Panc1 (cell line): Measurements from ENCODE around the gene CNTN5. TPM values are rescaled to one million over a fixed set of nuclear protein-coding genes. Genes with fewer than 3 reads are reported as not detected.

ENCODE experiments used
- ATAC-seq: fragments of 200-7000 bp; cut with Tn5 transposase; 2 replicates; pipeline ENCODE4 v1.9.1; 2020; ENCODE audit warnings: mild to moderate bottlenecking, moderate library complexity
- BruUV-seq: library from RNA; stranded (reverse); fragments of 400-500 nt; replicated peaks from 2 replicates; lab custom pipeline; 2021; lab: Mats Ljungman, UMichigan
- CTCF ChIA-PET: fragments of 300-600 bp; sonication (Branson Sonifier 250); formaldehyde crosslinking; loops from one replicate; lab custom pipeline; 2022; ENCODE audit warnings: antibody characterized with exemption; lab: Charles Lee
- POLR2A ChIA-PET: fragments of 300-600 bp; sonication (Branson Sonifier 250); formaldehyde crosslinking; loops from one replicate; lab custom pipeline; 2022; ENCODE audit warnings: antibody characterized with exemption; lab: Charles Lee
- DNase-seq: peaks from one replicate; pipeline ENCODE4 v3.0.0-alpha.2; 2010; ENCODE audit warnings: low read depth, low spot score
- H3K27ac ChIP-seq: 2 replicates; pipeline ENCODE4 v1.5.1; 2011; ENCODE audit warnings: mild to moderate bottlenecking, low read length, inconsistent platforms
- H3K27me3 ChIP-seq: fragments of 200-500 bp; sonication (Bioruptor generic); 2 replicates; pipeline ENCODE4 v1.6.0; 2014; ENCODE audit warnings: low read length, inconsistent platforms; ENCODE audit not compliant: control insufficient read depth, insufficient read depth
- H3K36me3 ChIP-seq: fragments of 200-500 bp; sonication (Bioruptor generic); 2 replicates; pipeline ENCODE4 v1.5.1; 2014; ENCODE audit warnings: inconsistent platforms, mild to moderate bottlenecking, low read length, moderate library complexity; ENCODE audit not compliant: control insufficient read depth, insufficient read depth
- H3K4me1 ChIP-seq: 2 replicates; pipeline ENCODE4 v1.5.1; 2011; ENCODE audit warnings: inconsistent platforms, mild to moderate bottlenecking, low read length, moderate library complexity; ENCODE audit not compliant: control insufficient read depth, insufficient read depth
- H3K4me3 ChIP-seq, 2 experiments: 2 replicates each; pipeline ENCODE4 v1.5.1; 2011 to 2012; ENCODE audit warnings: low read depth in 2 of 2, low read length in 2 of 2, mild to moderate bottlenecking in 2 of 2, inconsistent platforms in 1 of 2, moderate library complexity in 1 of 2
- H3K9me3 ChIP-seq: fragments of 200-500 bp; sonication (Bioruptor generic); 2 replicates; pipeline ENCODE4 v1.5.1; 2014; ENCODE audit warnings: low read depth, mild to moderate bottlenecking, inconsistent platforms, low read length, moderate library complexity; ENCODE audit not compliant: control insufficient read depth, insufficient read depth
- POLR2AphosphoS5 ChIP-seq: IDR thresholded peaks from 2 replicates; pipeline ENCODE4 v1.6.1; 2012; ENCODE audit warnings: mild to moderate bottlenecking, low read depth, low read length, moderate library complexity
- in situ Hi-C: cut with HindIII; loops from 2 replicates; pipeline ENCODE4 v1.10.0; 2016; ENCODE audit warnings: low sequenced_read_pairs, low pct_unique_long_range_greater_than_20kb
- intact Hi-C: fragments of 100-400 bp; cut with micrococcal nuclease; formaldehyde crosslinking; loops from one replicate; pipeline ENCODE4 v1.10.0; 2022; ENCODE audit not compliant: unreplicated experiment
- total RNA-seq: library from RNA; stranded (reverse); gene quantifications from one replicate; pipeline ENCODE4 v1.2.1, GENCODE V29; 2021; ENCODE audit not compliant: unreplicated experiment
- TF ChIP-seq, protein P1 (sequence below), 2 experiments: IDR thresholded peaks; 2 replicates each; pipeline ENCODE4 v1.6.1; 2011 to 2012; ENCODE audit warnings: low read depth in 2 of 2, control low read depth in 1 of 2, low read length in 1 of 2, mild to moderate bottlenecking in 1 of 2, moderate library complexity in 1 of 2; ENCODE audit not compliant: insufficient read depth in 1 of 2
- TF ChIP-seq, protein P2 (sequence below): fragments of 450-650 bp; IDR thresholded peaks from 2 replicates; pipeline ENCODE4 v1.5.1; 2017; ENCODE audit warnings: mild to moderate bottlenecking

Gene CNTN5
- total RNA-seq, 1 experiment from 2014 or later: not detected

DNA sequence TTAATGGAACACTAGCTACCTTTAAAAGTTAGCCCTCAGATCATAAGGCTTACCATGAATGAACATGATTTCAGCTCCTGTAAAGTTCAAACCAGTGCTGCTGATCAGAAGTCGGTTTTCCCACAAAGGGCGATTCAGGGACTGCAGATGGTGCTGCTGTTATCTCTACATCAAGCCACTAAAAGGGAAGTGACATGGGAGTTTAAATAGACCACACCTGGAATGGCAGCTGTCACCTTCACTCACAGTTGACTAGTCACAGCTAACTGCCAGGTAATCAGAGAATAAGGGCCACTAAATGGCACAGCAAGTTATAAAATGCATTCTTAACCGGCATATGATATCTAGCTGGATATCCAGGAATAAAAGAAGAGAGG is 1085.2 kb downstream of the CNTN5 start:
- ChIA-PET POLR2A (no interaction called here), CTCF (no interaction called here)
- TF ChIP-seq, protein P1, sequence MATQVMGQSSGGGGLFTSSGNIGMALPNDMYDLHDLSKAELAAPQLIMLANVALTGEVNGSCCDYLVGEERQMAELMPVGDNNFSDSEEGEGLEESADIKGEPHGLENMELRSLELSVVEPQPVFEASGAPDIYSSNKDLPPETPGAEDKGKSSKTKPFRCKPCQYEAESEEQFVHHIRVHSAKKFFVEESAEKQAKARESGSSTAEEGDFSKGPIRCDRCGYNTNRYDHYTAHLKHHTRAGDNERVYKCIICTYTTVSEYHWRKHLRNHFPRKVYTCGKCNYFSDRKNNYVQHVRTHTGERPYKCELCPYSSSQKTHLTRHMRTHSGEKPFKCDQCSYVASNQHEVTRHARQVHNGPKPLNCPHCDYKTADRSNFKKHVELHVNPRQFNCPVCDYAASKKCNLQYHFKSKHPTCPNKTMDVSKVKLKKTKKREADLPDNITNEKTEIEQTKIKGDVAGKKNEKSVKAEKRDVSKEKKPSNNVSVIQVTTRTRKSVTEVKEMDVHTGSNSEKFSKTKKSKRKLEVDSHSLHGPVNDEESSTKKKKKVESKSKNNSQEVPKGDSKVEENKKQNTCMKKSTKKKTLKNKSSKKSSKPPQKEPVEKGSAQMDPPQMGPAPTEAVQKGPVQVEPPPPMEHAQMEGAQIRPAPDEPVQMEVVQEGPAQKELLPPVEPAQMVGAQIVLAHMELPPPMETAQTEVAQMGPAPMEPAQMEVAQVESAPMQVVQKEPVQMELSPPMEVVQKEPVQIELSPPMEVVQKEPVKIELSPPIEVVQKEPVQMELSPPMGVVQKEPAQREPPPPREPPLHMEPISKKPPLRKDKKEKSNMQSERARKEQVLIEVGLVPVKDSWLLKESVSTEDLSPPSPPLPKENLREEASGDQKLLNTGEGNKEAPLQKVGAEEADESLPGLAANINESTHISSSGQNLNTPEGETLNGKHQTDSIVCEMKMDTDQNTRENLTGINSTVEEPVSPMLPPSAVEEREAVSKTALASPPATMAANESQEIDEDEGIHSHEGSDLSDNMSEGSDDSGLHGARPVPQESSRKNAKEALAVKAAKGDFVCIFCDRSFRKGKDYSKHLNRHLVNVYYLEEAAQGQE (IDR thresholded peaks at IDR 0.05; ENCODE audit: insufficient read depth in 1 of 2, low read depth in 2 of 2, low read length in 1 of 2): no peak
- TF ChIP-seq POLR2AphosphoS5: no peak
- Histone ChIP-seq H3K36me3 (no peaks in the 10 kb centered on the region), H3K27me3 (no peaks in the 10 kb centered on the region), H3K9me3 (no peaks in the 10 kb centered on the region), H3K4me1 (no peaks in the 10 kb centered on the region), H3K4me3 (no peak overlapping the region), H3K27ac (no peak overlapping the region)
- ATAC-seq (no peak), DNase-seq (no peak)
- in situ Hi-C loops: no loop called here
- intact Hi-C loops: no loop called here
- no TSS peak for BruUV-seq

DNA sequence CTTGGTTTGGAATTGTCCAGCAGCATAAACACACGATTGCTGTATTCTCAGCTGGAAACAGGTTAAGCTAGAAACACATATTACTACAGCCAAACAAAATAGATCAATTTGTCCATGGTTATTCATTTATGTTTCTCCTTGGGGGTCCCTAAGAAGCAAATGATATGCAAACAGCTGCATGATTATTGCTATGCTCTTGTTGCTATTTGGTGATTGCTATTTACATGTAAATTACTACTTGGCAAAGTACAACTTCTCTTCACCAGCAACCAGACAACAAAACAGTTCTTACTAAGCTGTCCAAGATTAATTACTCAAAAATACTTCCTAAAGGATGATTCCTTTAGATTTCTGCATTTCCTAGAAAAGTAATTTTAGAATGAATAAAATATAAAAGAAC is 1098.4 kb downstream of the CNTN5 start:
- BruUV-seq: no TSS peak
- no peak for DNase-seq

More for the DNA sequence above, 1098.4 kb downstream of the CNTN5 start:
- in situ Hi-C loops (no loop called here), intact Hi-C loops (no loop called here)
- Histone ChIP-seq H3K9me3 (no peaks in the 10 kb centered on the region), H3K4me3 (no peak overlapping the region), H3K36me3 (no peaks in the 10 kb centered on the region), H3K4me1 (no peaks in the 10 kb centered on the region), H3K27me3 (no peaks in the 10 kb centered on the region), H3K27ac (no peak overlapping the region)
- no peak for ATAC-seq
- POLR2A ChIA-PET: no interaction called here
- CTCF ChIA-PET: no interaction called here
- TF ChIP-seq, protein P2, sequence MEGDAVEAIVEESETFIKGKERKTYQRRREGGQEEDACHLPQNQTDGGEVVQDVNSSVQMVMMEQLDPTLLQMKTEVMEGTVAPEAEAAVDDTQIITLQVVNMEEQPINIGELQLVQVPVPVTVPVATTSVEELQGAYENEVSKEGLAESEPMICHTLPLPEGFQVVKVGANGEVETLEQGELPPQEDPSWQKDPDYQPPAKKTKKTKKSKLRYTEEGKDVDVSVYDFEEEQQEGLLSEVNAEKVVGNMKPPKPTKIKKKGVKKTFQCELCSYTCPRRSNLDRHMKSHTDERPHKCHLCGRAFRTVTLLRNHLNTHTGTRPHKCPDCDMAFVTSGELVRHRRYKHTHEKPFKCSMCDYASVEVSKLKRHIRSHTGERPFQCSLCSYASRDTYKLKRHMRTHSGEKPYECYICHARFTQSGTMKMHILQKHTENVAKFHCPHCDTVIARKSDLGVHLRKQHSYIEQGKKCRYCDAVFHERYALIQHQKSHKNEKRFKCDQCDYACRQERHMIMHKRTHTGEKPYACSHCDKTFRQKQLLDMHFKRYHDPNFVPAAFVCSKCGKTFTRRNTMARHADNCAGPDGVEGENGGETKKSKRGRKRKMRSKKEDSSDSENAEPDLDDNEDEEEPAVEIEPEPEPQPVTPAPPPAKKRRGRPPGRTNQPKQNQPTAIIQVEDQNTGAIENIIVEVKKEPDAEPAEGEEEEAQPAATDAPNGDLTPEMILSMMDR: no peak
- TF ChIP-seq, protein P1 (IDR thresholded peaks at IDR 0.05; ENCODE audit: insufficient read depth in 1 of 2, low read depth in 2 of 2, low read length in 1 of 2): no peak
